Skeletal muscle satellite cell (primary cell): ENCODE measurements around the gene ITIH6. TPM values are rescaled to one million over a fixed set of nuclear protein-coding genes. Genes with fewer than 3 reads are reported as not detected.
"Not testable (repeated sequence)": the region's sequence is repeated elsewhere in the genome, so short reads cannot be mapped to it uniquely, and the experiment has no call there.

ENCODE experiments used
- H3K27me3 ChIP-seq: 2 replicates; pipeline ENCODE4 v1.7.0; 2013; ENCODE audit warnings: low read length; ENCODE audit not compliant: control insufficient read depth, insufficient read depth
- H3K36me3 ChIP-seq: 2 replicates; pipeline ENCODE4 v1.7.0; 2013; ENCODE audit warnings: mild to moderate bottlenecking, control low read depth, low read length; ENCODE audit not compliant: insufficient read depth
- H3K4me1 ChIP-seq: 2 replicates; pipeline ENCODE4 v1.7.0; 2013; ENCODE audit warnings: low read length; ENCODE audit not compliant: control insufficient read depth, insufficient read depth
- H3K4me2 ChIP-seq: 2 replicates; pipeline ENCODE4 v1.7.0; 2013; ENCODE audit warnings: mild to moderate bottlenecking, low read length
- H3K4me3 ChIP-seq: 2 replicates; pipeline ENCODE4 v1.7.0; 2013; ENCODE audit warnings: low read length
- H3K9ac ChIP-seq: 2 replicates; pipeline ENCODE4 v1.7.0; 2013; ENCODE audit warnings: mild to moderate bottlenecking, low read depth, low read length, moderate library complexity
- H3K9me3 ChIP-seq: replicated peaks from 2 replicates; pipeline ENCODE4 v1.7.0; 2013; ENCODE audit warnings: mild to moderate bottlenecking, control low read depth, low read length
- total RNA-seq: library from RNA; depleted of rRNA; stranded (reverse); fragments of >200 nt; gene quantifications from 2 replicates; pipeline ENCODE4 v1.2.3, GENCODE V29; 2012; rRNA removed

ITIH6 gene
- not detected in 2 replicates for total RNA-seq

GRCh38 chrX:54798137-54798536 lies at the start of gene ITIH6:
Gene ITIH6, minus strand, starts transcription at chrX:54798255. Its CDS starts 45 bp downstream, at chrX:54798210.
- Histone ChIP-seq H3K4me3 (no peak within 1 kb of the TSS), H3K27me3 (peaks cover 21% of the 10 kb centered on the region), H3K4me2 (no peak within 1 kb of the TSS), H3K4me1 (no peaks in the 10 kb centered on the region), H3K36me3 (no peaks in the 10 kb centered on the region), H3K9me3 (no peaks in the 10 kb centered on the region), H3K9ac (no peak within 1 kb of the TSS)

- not testable (repeated sequence) for H3K36me3 ChIP-seq, H3K9ac ChIP-seq, H3K9me3 ChIP-seq, H3K4me3 ChIP-seq, H3K4me2 ChIP-seq, H3K27me3 ChIP-seq, H3K4me1 ChIP-seq
Measured at GRCh38 chrX:54847700-54848099, 49.6 kb upstream of the ITIH6 start.

- no peaks in the 10 kb centered on the region for H3K27me3 ChIP-seq
- no peak overlapping the region for H3K4me2 ChIP-seq
- no peak overlapping the region for H3K4me3 ChIP-seq
- H3K36me3 ChIP-seq, result no peaks in the 10 kb centered on the region
- no peaks in the 10 kb centered on the region for H3K4me1 ChIP-seq
- no peak overlapping the region for H3K9ac ChIP-seq
- H3K9me3 ChIP-seq, result no peaks in the 10 kb centered on the region
Measured at GRCh38 chrX:54843050-54843449, 45.0 kb upstream of the ITIH6 start.

- H3K4me1 ChIP-seq, result no peaks in the 10 kb centered on the region
- no peak overlapping the region for H3K4me3 ChIP-seq
- H3K27me3 ChIP-seq, result no peaks in the 10 kb centered on the region
- H3K36me3 ChIP-seq, result no peaks in the 10 kb centered on the region
- H3K9ac ChIP-seq, result no peak overlapping the region
- H3K9me3 ChIP-seq, result no peaks in the 10 kb centered on the region
- no peak overlapping the region for H3K4me2 ChIP-seq
Measured at GRCh38 chrX:54842607-54843006, 44.6 kb upstream of the ITIH6 start.

- H3K4me2 ChIP-seq, H3K4me1 ChIP-seq, H3K9me3 ChIP-seq, H3K36me3 ChIP-seq, H3K9ac ChIP-seq, H3K4me3 ChIP-seq, H3K27me3 ChIP-seq: not testable (repeated sequence)
Measured at GRCh38 chrX:54841184-54841874, 43.3 kb upstream of the ITIH6 start.

GRCh38 chrX:54838583-54838982 lies 40.5 kb upstream of the ITIH6 start:
- Histone ChIP-seq H3K4me3 (no peak overlapping the region), H3K9me3 (no peaks in the 10 kb centered on the region), H3K36me3 (no peaks in the 10 kb centered on the region), H3K4me1 (no peaks in the 10 kb centered on the region), H3K9ac (no peak overlapping the region), H3K27me3 (peaks cover 4% of the 10 kb centered on the region), H3K4me2 (no peak overlapping the region)

GRCh38 chrX:54826598-54826997 lies 28.5 kb upstream of the ITIH6 start:
- Histone ChIP-seq H3K27me3 (no peaks in the 10 kb centered on the region), H3K4me2 (no peak overlapping the region), H3K36me3 (no peaks in the 10 kb centered on the region)

GRCh38 chrX:54825716-54826438 lies 27.8 kb upstream of the ITIH6 start:
- H3K27me3 ChIP-seq, result no peaks in the 10 kb centered on the region
- no peak overlapping the region for H3K4me3 ChIP-seq
- no peak overlapping the region for H3K4me2 ChIP-seq
- no peaks in the 10 kb centered on the region for H3K9me3 ChIP-seq
- no peaks in the 10 kb centered on the region for H3K4me1 ChIP-seq
- no peaks in the 10 kb centered on the region for H3K36me3 ChIP-seq
- no peak overlapping the region for H3K9ac ChIP-seq

More at GRCh38 chrX:54826598-54826997, 28.5 kb upstream of the ITIH6 start:
- Histone ChIP-seq H3K4me1 (no peaks in the 10 kb centered on the region), H3K9ac (no peak overlapping the region), H3K4me3 (no peak overlapping the region), H3K9me3 (no peaks in the 10 kb centered on the region)

- no peaks in the 10 kb centered on the region for H3K36me3 ChIP-seq
- H3K9me3 ChIP-seq, result no peaks in the 10 kb centered on the region
- no peak overlapping the region for H3K4me3 ChIP-seq
- H3K4me1 ChIP-seq, result no peaks in the 10 kb centered on the region
- no peaks in the 10 kb centered on the region for H3K27me3 ChIP-seq
- no peak overlapping the region for H3K4me2 ChIP-seq
- H3K9ac ChIP-seq, result no peak overlapping the region
Measured at GRCh38 chrX:54824722-54825121, 26.7 kb upstream of the ITIH6 start.

GRCh38 chrX:54824195-54824594 lies 26.1 kb upstream of the ITIH6 start:
- no peak overlapping the region for H3K4me3 ChIP-seq
- no peak overlapping the region for H3K4me2 ChIP-seq
- no peaks in the 10 kb centered on the region for H3K27me3 ChIP-seq
- no peaks in the 10 kb centered on the region for H3K9me3 ChIP-seq
- H3K4me1 ChIP-seq, result no peaks in the 10 kb centered on the region
- no peak overlapping the region for H3K9ac ChIP-seq
- no peaks in the 10 kb centered on the region for H3K36me3 ChIP-seq

GRCh38 chrX:54821310-54821709 lies 23.3 kb upstream of the ITIH6 start:
- no peaks in the 10 kb centered on the region for H3K36me3 ChIP-seq
- H3K4me2 ChIP-seq, result no peak overlapping the region
- no peak overlapping the region for H3K4me3 ChIP-seq
- no peaks in the 10 kb centered on the region for H3K4me1 ChIP-seq
- no peaks in the 10 kb centered on the region for H3K27me3 ChIP-seq
- H3K9me3 ChIP-seq, result no peaks in the 10 kb centered on the region
- H3K9ac ChIP-seq, result no peak overlapping the region

- H3K27me3 ChIP-seq, result no peaks in the 10 kb centered on the region
- H3K4me2 ChIP-seq, result no peak overlapping the region
- H3K4me3 ChIP-seq, result no peak overlapping the region
- peaks cover 2% of the 10 kb centered on the region for H3K36me3 ChIP-seq
- no peak overlapping the region for H3K9ac ChIP-seq
- no peaks in the 10 kb centered on the region for H3K4me1 ChIP-seq
- no peaks in the 10 kb centered on the region for H3K9me3 ChIP-seq
Measured at GRCh38 chrX:54820737-54821136, 22.7 kb upstream of the ITIH6 start.
